GM13977 (cell line): ENCODE results near the gene SLC22A23.

Source experiments
- DNase-seq: peaks from one replicate; pipeline ENCODE4 v3.0.0; 2012; ENCODE audit warnings: low spot score
- CTCF ChIP-seq: IDR thresholded peaks from 2 replicates; pipeline ENCODE4 v1.5.1; 2012; ENCODE audit warnings: mild to moderate bottlenecking, control low read depth; ENCODE audit not compliant: insufficient read depth; ENCODE audit errors: extremely low read depth, missing control alignments
- in situ Hi-C: fragments of 300-500 bp; cut with MboI; formaldehyde crosslinking; loops from one replicate; pipeline ENCODE4 v1.12.0; 2022; ENCODE audit warnings: low sequenced_read_pairs, low pct_unique_long_range_greater_than_20kb, mixed read lengths, inconsistent platforms; ENCODE audit not compliant: unreplicated experiment

SLC22A23 gene

GRCh38 chr6:3412779-3413500 is 43.9 kb downstream of the SLC22A23 start:
- DNase-seq = no peak
- in situ Hi-C loops = no loop called here
- no peak for TF ChIP-seq CTCF

GRCh38 chr6:3411967-3412778 is 44.7 kb downstream of the SLC22A23 start:
- no peak for DNase-seq
- in situ Hi-C loops = no loop called here
- TF ChIP-seq CTCF = no peak

GRCh38 chr6:3410385-3411360 is 46.2 kb downstream of the SLC22A23 start:
- in situ Hi-C loops = no loop called here
- peak; percentile 78 for TF ChIP-seq CTCF
- DNase-seq = peak; percentile 52

- no peak for TF ChIP-seq CTCF
- DNase-seq = no peak
- in situ Hi-C loops = no loop called here
These were observed 47.0 kb downstream of the SLC22A23 start for GRCh38 chr6:3409699-3410384.

- in situ Hi-C loops = no loop called here
- TF ChIP-seq CTCF = no peak
- no peak for DNase-seq
These were observed 48.2 kb downstream of the SLC22A23 start for GRCh38 chr6:3408665-3409064.
